Tibial nerve (tissue), 4 donors: ENCODE results near the gene ITPKC. TPM values are rescaled to one million over a fixed set of nuclear protein-coding genes. Genes with fewer than 3 reads are reported as not detected.

Experiments used
- DNase-seq, 2 donors: peaks; one replicate each; pipeline ENCODE4 v3.0.0-alpha.2; 2019; ENCODE audit warnings: low spot score in 2 of 2
- H3K27ac ChIP-seq, 4 donors: fragments of 200-600 bp; sonication (generic) in 3 of 4; one replicate each; pipeline ENCODE4 v1.5.1; 2017 to 2019; ENCODE audit warnings: mild to moderate bottlenecking in 1 of 4
- H3K27me3 ChIP-seq, 2 donors: fragments of 200-600 bp; sonication (generic) in 1 of 2; one replicate each; pipeline versions ENCODE4 v1.5.1 to v1.6.0; 2017 to 2019
- H3K36me3 ChIP-seq, 3 donors: fragments of 200-600 bp; sonication (generic); one replicate each; pipeline ENCODE4 v1.5.1; 2018 to 2019
- H3K4me1 ChIP-seq, 4 donors: fragments of 200-600 bp; sonication (generic) in 3 of 4; one replicate each; pipeline ENCODE4 v1.5.1; 2017 to 2019
- H3K4me3 ChIP-seq, 4 donors: fragments of 200-600 bp; sonication (generic) in 3 of 4; one replicate each; pipeline ENCODE4 v1.5.1; 2017 to 2019; ENCODE audit warnings: mild to moderate bottlenecking in 1 of 4, moderate library complexity in 1 of 4
- H3K9me3 ChIP-seq, 4 donors: fragments of 200-600 bp; sonication (generic) in 3 of 4; one replicate each; pipeline ENCODE4 v1.5.1; 2017 to 2019
- CTCF ChIP-seq, 5 experiments: fragments of 200-600 bp in 3 of 5; fragments of 450-650 bp in 2 of 5; sonication (generic) in 3 of 5; IDR thresholded peaks; one replicate each; pipeline ENCODE4 v1.5.1; 2016 to 2019; ENCODE audit warnings: antibody characterized with exemption in 5 of 5, mild to moderate bottlenecking in 3 of 5, moderate library complexity in 2 of 5
- EP300 ChIP-seq, 2 donors: sonication (generic); formaldehyde crosslinking; IDR thresholded peaks; one replicate each; pipeline ENCODE4 v1.6.1; 2017; ENCODE audit warnings: antibody characterized with exemption in 2 of 2, mild to moderate bottlenecking in 1 of 2
- POLR2A ChIP-seq, 2 donors: fragments of 450-650 bp; IDR thresholded peaks; one replicate each; pipeline ENCODE4 v1.6.1; 2017; ENCODE audit warnings: antibody characterized with exemption in 2 of 2, mild to moderate bottlenecking in 2 of 2, moderate library complexity in 2 of 2
- WGBS, 2 donors: methylation state at CpG; one replicate each; pipeline ENCODE4 v1.1.5; 2018; 5-methylcytosine and 5-hydroxymethylcytosine counted together
- total RNA-seq, 4 donors: library from RNA; depleted of rRNA; stranded (reverse); fragments of >200 nt; gene quantifications; one replicate each; pipeline ENCODE4 v1.1.0, GENCODE V29; 2016

The ITPKC gene
- total RNA-seq, 4 donors from 2014 or later, result 72.0 to 114 (median 90.9) TPM

DNA sequence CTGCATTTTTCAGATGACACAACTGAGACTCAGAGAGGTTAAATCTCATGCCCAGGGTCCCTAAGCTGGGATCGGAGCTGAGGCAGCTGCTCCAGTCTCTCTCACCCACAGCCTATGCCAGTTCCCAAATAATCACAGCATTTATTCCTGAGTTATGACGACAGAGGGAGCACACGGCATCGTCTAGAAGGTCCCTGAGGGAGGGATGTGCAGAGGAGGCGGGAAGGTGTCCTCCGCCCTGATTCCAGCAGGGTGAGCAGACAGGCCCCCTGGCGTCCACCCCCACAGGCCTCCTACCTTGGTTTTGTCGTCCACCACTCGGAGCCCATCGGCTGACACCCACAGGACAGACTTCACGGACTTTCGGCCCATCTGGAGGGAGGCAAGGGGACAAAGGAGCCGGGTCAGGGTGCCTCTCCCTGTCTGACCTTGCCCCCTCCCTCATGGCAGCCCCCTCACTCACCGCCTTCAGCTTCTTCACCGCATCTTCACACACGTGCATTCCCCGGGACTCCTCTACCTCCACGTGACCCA, 34.4 kb upstream of the ITPKC start:
- Histone ChIP-seq H3K4me3 (no peak overlapping the region), H3K27me3 (no peaks in the 10 kb centered on the region), H3K36me3 (peaks cover 0 to 95% (median 23%) of the 10 kb centered on the region in 3 donors), H3K27ac (peak overlapping the region in 2 of 4 donors; percentile 10 to 37), H3K9me3 (no peaks in the 10 kb centered on the region), H3K4me1 (peaks cover 0 to 24% (median 7%) of the 10 kb centered on the region in 4 donors)
- WGBS, 2 donors, result 81 to 89% methylated on average over 18 of the region's 18 CpGs
- DNase-seq, result no peak
- TF ChIP-seq EP300 (IDR thresholded peaks at IDR 0.05) (no peak), CTCF (IDR thresholded peaks at IDR 0.05) (no peak), POLR2A (IDR thresholded peaks at IDR 0.05) (no peak)

- Histone ChIP-seq H3K27ac (no peak overlapping the region), H3K9me3 (no peaks in the 10 kb centered on the region), H3K4me1 (peaks cover 0 to 33% (median 15%) of the 10 kb centered on the region in 4 donors), H3K36me3 (peaks cover 0 to 85% (median 13%) of the 10 kb centered on the region in 3 donors), H3K27me3 (no peaks in the 10 kb centered on the region), H3K4me3 (no peak overlapping the region)
- no peak for DNase-seq
- TF ChIP-seq POLR2A (IDR thresholded peaks at IDR 0.05) (no peak), CTCF (IDR thresholded peaks at IDR 0.05) (no peak), EP300 (IDR thresholded peaks at IDR 0.05) (no peak)
- WGBS, 2 donors, result 86 to 96% methylated on average over 9 of the region's 9 CpGs
Measured at GRCh38 chr19:40683437-40683836, 33.5 kb upstream of the ITPKC start.

- 94 to 95% methylated on average over 32 of the region's 32 CpGs for WGBS, 2 donors
- TF ChIP-seq EP300 (IDR thresholded peaks at IDR 0.05) (no peak), CTCF (IDR thresholded peaks at IDR 0.05) (no peak), POLR2A (IDR thresholded peaks at IDR 0.05) (no peak)
- H3K4me3 ChIP-seq, result no peak overlapping the region
- H3K9me3 ChIP-seq, result no peaks in the 10 kb centered on the region
- no peaks in the 10 kb centered on the region for H3K27me3 ChIP-seq
- no peak for DNase-seq
- H3K4me1 ChIP-seq, result peaks cover 0 to 39% (median 17%) of the 10 kb centered on the region in 4 donors
- H3K36me3 ChIP-seq, result peaks cover 0 to 77% (median 13%) of the 10 kb centered on the region in 3 donors
- H3K27ac ChIP-seq, result peak overlapping the region in 1 of 4 donors; percentile 43
Measured at GRCh38 chr19:40684280-40684679, 32.6 kb upstream of the ITPKC start.

DNA sequence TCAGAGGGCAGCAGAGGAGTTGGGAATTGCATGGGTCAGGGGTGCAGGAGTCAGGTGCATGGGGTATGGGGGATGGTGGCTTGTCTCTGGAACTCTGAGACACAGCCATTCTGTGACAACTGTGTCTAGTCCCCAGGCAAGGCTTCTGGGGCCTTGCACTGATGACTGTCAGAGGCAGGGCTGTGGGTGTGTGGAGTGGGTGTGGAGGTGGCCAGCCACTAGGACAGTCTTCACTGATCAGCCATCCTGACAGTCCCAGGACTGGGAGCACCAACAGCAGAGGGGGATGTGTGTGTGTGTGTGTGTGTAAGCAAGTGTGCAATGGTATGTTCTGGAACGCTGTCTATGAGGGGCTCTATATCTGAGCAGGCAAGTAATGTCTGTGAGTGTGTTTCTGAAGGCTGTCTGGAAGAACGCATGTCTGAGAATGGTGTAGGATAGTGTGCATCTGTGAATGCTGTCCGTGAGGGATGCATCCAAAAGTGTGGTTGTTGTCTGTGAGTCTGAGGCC, 31.8 kb upstream of the ITPKC start:
- 85 to 88% methylated on average over 3 of the region's 3 CpGs for WGBS, 2 donors
- TF ChIP-seq POLR2A (IDR thresholded peaks at IDR 0.05) (no peak), EP300 (IDR thresholded peaks at IDR 0.05) (no peak), CTCF (IDR thresholded peaks at IDR 0.05) (no peak)
- peaks cover 0 to 69% (median 13%) of the 10 kb centered on the region in 3 donors for H3K36me3 ChIP-seq
- H3K27ac ChIP-seq, result peak overlapping the region in 2 of 4 donors; percentile 43 to 98
- H3K27me3 ChIP-seq, result no peaks in the 10 kb centered on the region
- H3K9me3 ChIP-seq, result no peaks in the 10 kb centered on the region
- DNase-seq, result no peak
- H3K4me1 ChIP-seq, result peaks cover 0 to 39% (median 18%) of the 10 kb centered on the region in 4 donors
- no peak overlapping the region for H3K4me3 ChIP-seq

DNA sequence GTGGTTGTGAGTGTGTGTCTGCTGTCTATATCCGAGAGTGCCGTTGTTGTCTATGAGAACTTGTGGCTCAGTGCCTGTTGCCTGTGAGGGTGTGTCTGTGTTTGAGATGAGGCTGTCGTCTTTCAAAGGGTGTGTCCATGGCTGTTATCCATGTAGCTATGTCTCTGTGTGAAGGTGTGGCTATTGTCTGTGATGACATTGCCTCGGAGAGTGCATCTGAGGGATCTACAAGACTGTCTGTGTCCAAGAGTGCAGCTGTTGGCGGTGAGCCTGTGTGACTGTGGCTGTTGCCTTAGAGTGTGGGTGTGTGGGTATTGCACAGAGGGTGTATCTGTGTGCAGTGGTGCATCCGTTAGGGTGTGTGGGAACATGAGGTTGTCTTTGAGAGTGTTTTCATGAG, 31.3 kb upstream of the ITPKC start:
- no peak overlapping the region for H3K4me3 ChIP-seq
- no peak for DNase-seq
- peak overlapping the region in 2 of 4 donors; percentile 43 to 98 for H3K27ac ChIP-seq
- peak in 1 of 2 donors; percentile 23 for TF ChIP-seq EP300 (IDR thresholded peaks at IDR 0.05)
- no peak for TF ChIP-seq CTCF (IDR thresholded peaks at IDR 0.05)
- no peak for TF ChIP-seq POLR2A (IDR thresholded peaks at IDR 0.05)
- H3K27me3 ChIP-seq, result no peaks in the 10 kb centered on the region
- peaks cover 0 to 64% (median 10%) of the 10 kb centered on the region in 3 donors for H3K36me3 ChIP-seq
- peaks cover 0 to 39% (median 18%) of the 10 kb centered on the region in 4 donors for H3K4me1 ChIP-seq
- H3K9me3 ChIP-seq, result no peaks in the 10 kb centered on the region
- WGBS, 2 donors, result 62 to 68% methylated on average over 6 of the region's 6 CpGs
